A673 (cell line): ENCODE results near the gene GRID1. TPM values are rescaled to one million over a fixed set of nuclear protein-coding genes. Genes with fewer than 3 reads are reported as not detected.
A peak's percentile ranks its signal among the peaks of the same experiment; 100 is the strongest.

Experiments used
- BruUV-seq: library from RNA; stranded (reverse); fragments of 400-500 nt; replicated peaks from 2 replicates; lab custom pipeline; 2021; lab: Mats Ljungman, UMichigan
- CTCF ChIA-PET: fragments of 300-600 bp; sonication (Branson Sonifier 250); formaldehyde crosslinking; loops from one replicate; lab custom pipeline; 2022; ENCODE audit warnings: antibody characterized with exemption; lab: Charles Lee
- POLR2A ChIA-PET: fragments of 300-600 bp; sonication (Branson Sonifier 250); formaldehyde crosslinking; loops from one replicate; lab custom pipeline; 2022; ENCODE audit warnings: antibody characterized with exemption; ENCODE audit not compliant: low non-redundant PET; lab: Charles Lee
- DNase-seq: peaks from one replicate; pipeline ENCODE4 v3.0.0-alpha.2; 2015; ENCODE audit warnings: low spot score
- H3K27ac ChIP-seq: fragments of 200-600 bp; sonication (generic); 2 replicates; pipeline ENCODE4 v1.5.1; 2016; ENCODE audit warnings: mixed run types, low read depth, mild to moderate bottlenecking, mixed read lengths, antibody characterized with exemption, low read length; ENCODE audit not compliant: poor library complexity, severe bottlenecking
- H3K27me3 ChIP-seq: fragments of 200-600 bp; sonication (generic); replicated peaks from 2 replicates; pipeline ENCODE4 v1.6.1; 2017; ENCODE audit warnings: mixed run types, low read depth, mild to moderate bottlenecking, mixed read lengths, antibody characterized with exemption, low read length; ENCODE audit not compliant: insufficient read depth, poor library complexity
- H3K36me3 ChIP-seq: fragments of 200-600 bp; sonication (generic); 2 replicates; pipeline ENCODE4 v1.6.1; 2016; ENCODE audit warnings: mixed run types, mild to moderate bottlenecking, mixed read lengths, antibody characterized with exemption, low read length; ENCODE audit not compliant: insufficient read depth, poor library complexity, severe bottlenecking
- H3K4me1 ChIP-seq: fragments of 200-600 bp; sonication (generic); 2 replicates; pipeline ENCODE4 v1.6.1; 2017; ENCODE audit warnings: mixed run types, mild to moderate bottlenecking, mixed read lengths, antibody characterized with exemption, low read length; ENCODE audit not compliant: insufficient read depth, poor library complexity, severe bottlenecking
- H3K4me3 ChIP-seq: fragments of 200-600 bp; sonication (generic); 2 replicates; pipeline ENCODE4 v1.5.1; 2016; ENCODE audit warnings: low read depth, mixed run types, mild to moderate bottlenecking, mixed read lengths, low read length; ENCODE audit not compliant: poor library complexity, severe bottlenecking
- H3K9me3 ChIP-seq: fragments of 200-600 bp; sonication (generic); 2 replicates; pipeline ENCODE4 v1.6.1; 2016; ENCODE audit warnings: mixed run types, low read depth, mild to moderate bottlenecking, mixed read lengths, antibody characterized with exemption, low read length; ENCODE audit not compliant: poor library complexity, severe bottlenecking
- CTCF ChIP-seq: fragments of 300-800, 200-600 bp; sonication (generic); conservative IDR thresholded peaks from 2 replicates; pipeline ENCODE4 v1.5.1; 2017; ENCODE audit warnings: low read depth, mild to moderate bottlenecking, antibody characterized with exemption, low read length, moderate library complexity, mixed read lengths
- EZH2 ChIP-seq: fragments of 200-600 bp; sonication (generic); IDR thresholded peaks from 2 replicates; pipeline ENCODE4 v1.6.1; 2017; ENCODE audit warnings: borderline replicate concordance, low read depth, mild to moderate bottlenecking, mixed read lengths, antibody characterized with exemption, low read length; ENCODE audit not compliant: poor library complexity, severe bottlenecking
- intact Hi-C: fragments of 100-400 bp; cut with micrococcal nuclease; formaldehyde crosslinking; loops from one replicate; pipeline ENCODE4 v1.10.0; 2022; ENCODE audit not compliant: unreplicated experiment
- total RNA-seq: library from RNA; stranded (reverse); gene quantifications from 2 replicates; pipeline ENCODE4 v1.2.3, GENCODE V29; 2021

The GRID1 gene
- total RNA-seq, 1 experiment from 2014 or later = not detected

- no TSS peak for BruUV-seq
- no peaks in the 10 kb centered on the region for H3K9me3 ChIP-seq
- POLR2A ChIA-PET = no interaction called here
Observed at GRCh38 chr10:85851325-85851724, 515.3 kb downstream of the GRID1 start.

GRCh38 chr10:85850736-85851135, 515.9 kb downstream of the GRID1 start:
- CTCF ChIA-PET = no interaction called here
- POLR2A ChIA-PET = no interaction called here
- H3K27me3 ChIP-seq = no peaks in the 10 kb centered on the region
- no peaks in the 10 kb centered on the region for H3K4me1 ChIP-seq
- H3K27ac ChIP-seq = no peak overlapping the region
- TF ChIP-seq CTCF = no peak
- TF ChIP-seq EZH2 = no peak
- no peak for DNase-seq
- no TSS peak for BruUV-seq
- H3K4me3 ChIP-seq = no peak overlapping the region
- no peaks in the 10 kb centered on the region for H3K9me3 ChIP-seq
- intact Hi-C loops = no loop called here
- no peaks in the 10 kb centered on the region for H3K36me3 ChIP-seq

More at GRCh38 chr10:85851325-85851724, 515.3 kb downstream of the GRID1 start:
- intact Hi-C loops = no loop called here
- H3K36me3 ChIP-seq = no peaks in the 10 kb centered on the region
- CTCF ChIA-PET = no interaction called here
- DNase-seq = peak; percentile 76
- H3K4me3 ChIP-seq = no peak overlapping the region
- H3K27me3 ChIP-seq = no peaks in the 10 kb centered on the region
- H3K4me1 ChIP-seq = no peaks in the 10 kb centered on the region
- TF ChIP-seq CTCF (no peak), EZH2 (no peak)
- no peak overlapping the region for H3K27ac ChIP-seq

GRCh38 chr10:85849315-85849714, 517.3 kb downstream of the GRID1 start:
- Histone ChIP-seq H3K9me3 (no peaks in the 10 kb centered on the region), H3K27ac (no peak overlapping the region), H3K27me3 (no peaks in the 10 kb centered on the region), H3K36me3 (no peaks in the 10 kb centered on the region), H3K4me1 (no peaks in the 10 kb centered on the region), H3K4me3 (no peak overlapping the region)
- intact Hi-C loops = no loop called here
- CTCF ChIA-PET = no interaction called here
- DNase-seq = peak; percentile 15
- POLR2A ChIA-PET = no interaction called here
- no TSS peak for BruUV-seq
- no peak for TF ChIP-seq CTCF
- TF ChIP-seq EZH2 = no peak
